Vagina (tissue), 2 donors: Measurements from ENCODE around the gene EPHB1.

Experiments used
- POLR2A ChIP-seq, 2 donors: fragments of 450-650 bp; IDR thresholded peaks; one replicate each; pipeline ENCODE4 v1.6.1; 2017; ENCODE audit warnings: antibody characterized with exemption in 2 of 2, mild to moderate bottlenecking in 2 of 2, moderate library complexity in 2 of 2
- TF ChIP-seq, protein P1 (sequence below), 3 experiments: fragments of 450-650 bp in 2 of 3; fragments of 200-600 bp in 1 of 3; sonication (generic) in 1 of 3; IDR thresholded peaks; one replicate each; pipeline ENCODE4 v1.5.1; 2017 to 2019; ENCODE audit warnings: antibody characterized with exemption in 3 of 3, mild to moderate bottlenecking in 2 of 3, moderate library complexity in 2 of 3

DNA sequence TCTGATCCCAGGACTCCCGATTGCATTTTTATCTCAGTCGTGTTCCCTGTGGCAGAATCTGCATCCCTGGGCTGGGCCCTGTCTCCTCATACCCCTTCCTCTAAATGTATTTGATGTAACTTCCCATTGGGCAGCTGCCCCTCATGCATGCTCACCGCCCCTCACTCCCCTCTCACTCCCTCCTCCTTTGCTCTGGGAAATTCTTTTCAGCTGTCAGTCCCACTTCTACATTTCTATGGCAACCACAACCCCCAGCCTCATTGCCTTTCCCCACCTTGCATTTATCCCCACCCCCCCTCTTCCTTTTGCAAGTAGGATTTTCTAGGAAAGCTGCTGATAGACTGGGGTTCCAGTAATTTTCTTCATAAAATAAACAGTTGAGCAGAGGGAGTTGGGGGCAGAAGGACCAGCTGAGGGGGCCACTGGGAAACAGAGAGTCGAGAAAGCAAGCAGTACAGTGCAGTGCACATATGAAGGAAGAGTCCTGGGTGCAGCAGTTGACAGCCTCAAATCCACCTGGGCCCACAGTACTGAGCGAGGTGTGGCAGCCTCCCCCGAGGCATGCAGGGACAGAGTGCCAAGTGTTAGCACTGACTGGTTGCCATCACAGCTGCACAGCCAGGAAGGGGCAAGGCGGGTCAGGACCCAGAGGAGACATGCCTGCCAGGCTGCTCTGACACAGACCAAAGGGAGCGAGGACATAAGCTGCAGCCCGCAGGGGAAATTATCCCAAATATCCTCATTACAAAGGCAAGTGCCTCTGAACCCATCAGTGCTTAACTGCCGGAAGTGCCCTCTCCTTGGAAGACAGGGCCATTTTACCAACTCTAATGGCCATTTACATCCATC lies 476.3 kb downstream of the EPHB1 start:
- TF ChIP-seq, protein P1, sequence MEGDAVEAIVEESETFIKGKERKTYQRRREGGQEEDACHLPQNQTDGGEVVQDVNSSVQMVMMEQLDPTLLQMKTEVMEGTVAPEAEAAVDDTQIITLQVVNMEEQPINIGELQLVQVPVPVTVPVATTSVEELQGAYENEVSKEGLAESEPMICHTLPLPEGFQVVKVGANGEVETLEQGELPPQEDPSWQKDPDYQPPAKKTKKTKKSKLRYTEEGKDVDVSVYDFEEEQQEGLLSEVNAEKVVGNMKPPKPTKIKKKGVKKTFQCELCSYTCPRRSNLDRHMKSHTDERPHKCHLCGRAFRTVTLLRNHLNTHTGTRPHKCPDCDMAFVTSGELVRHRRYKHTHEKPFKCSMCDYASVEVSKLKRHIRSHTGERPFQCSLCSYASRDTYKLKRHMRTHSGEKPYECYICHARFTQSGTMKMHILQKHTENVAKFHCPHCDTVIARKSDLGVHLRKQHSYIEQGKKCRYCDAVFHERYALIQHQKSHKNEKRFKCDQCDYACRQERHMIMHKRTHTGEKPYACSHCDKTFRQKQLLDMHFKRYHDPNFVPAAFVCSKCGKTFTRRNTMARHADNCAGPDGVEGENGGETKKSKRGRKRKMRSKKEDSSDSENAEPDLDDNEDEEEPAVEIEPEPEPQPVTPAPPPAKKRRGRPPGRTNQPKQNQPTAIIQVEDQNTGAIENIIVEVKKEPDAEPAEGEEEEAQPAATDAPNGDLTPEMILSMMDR (IDR thresholded peaks at IDR 0.05): no peak
- TF ChIP-seq POLR2A (IDR thresholded peaks at IDR 0.05): no peak
